Rectal smooth muscle tissue (tissue), 1 donor: ENCODE measurements around the gene GLIS1.

Source experiments
- H3K27ac ChIP-seq: one replicate; pipeline ENCODE4 v1.7.0; 2013; ENCODE audit warnings: low read depth, low read length, inconsistent platforms
- H3K27me3 ChIP-seq: one replicate; pipeline ENCODE4 v1.7.0; 2013; ENCODE audit warnings: low read length; ENCODE audit not compliant: control insufficient read depth, insufficient read depth
- H3K36me3 ChIP-seq: one replicate; pipeline ENCODE4 v1.7.0; 2013; ENCODE audit warnings: low read length; ENCODE audit not compliant: control insufficient read depth, insufficient read depth
- H3K4me1 ChIP-seq: one replicate; pipeline ENCODE4 v1.7.0; 2013; ENCODE audit warnings: low read length; ENCODE audit not compliant: control insufficient read depth, insufficient read depth
- H3K4me3 ChIP-seq: one replicate; pipeline ENCODE4 v1.7.0; 2013; ENCODE audit warnings: low read length
- H3K9ac ChIP-seq: one replicate; pipeline ENCODE4 v1.7.0; 2013; ENCODE audit warnings: low read length

GLIS1 gene

GRCh38 chr1:53542551-53542950, 196.4 kb downstream of the GLIS1 start:
- no peak overlapping the region for H3K27ac ChIP-seq

GRCh38 chr1:53541761-53542550, 197.0 kb downstream of the GLIS1 start:
- H3K27me3 ChIP-seq: no peaks in the 10 kb centered on the region
- H3K9ac ChIP-seq: no peak overlapping the region
- H3K4me1 ChIP-seq: peaks cover 11% of the 10 kb centered on the region
- H3K27ac ChIP-seq: no peak overlapping the region
- no peak overlapping the region for H3K4me3 ChIP-seq
- H3K36me3 ChIP-seq: no peaks in the 10 kb centered on the region

More at GRCh38 chr1:53542551-53542950, 196.4 kb downstream of the GLIS1 start:
- Histone ChIP-seq H3K4me3 (no peak overlapping the region), H3K9ac (no peak overlapping the region), H3K27me3 (no peaks in the 10 kb centered on the region), H3K36me3 (no peaks in the 10 kb centered on the region), H3K4me1 (peaks cover 11% of the 10 kb centered on the region)

DNA sequence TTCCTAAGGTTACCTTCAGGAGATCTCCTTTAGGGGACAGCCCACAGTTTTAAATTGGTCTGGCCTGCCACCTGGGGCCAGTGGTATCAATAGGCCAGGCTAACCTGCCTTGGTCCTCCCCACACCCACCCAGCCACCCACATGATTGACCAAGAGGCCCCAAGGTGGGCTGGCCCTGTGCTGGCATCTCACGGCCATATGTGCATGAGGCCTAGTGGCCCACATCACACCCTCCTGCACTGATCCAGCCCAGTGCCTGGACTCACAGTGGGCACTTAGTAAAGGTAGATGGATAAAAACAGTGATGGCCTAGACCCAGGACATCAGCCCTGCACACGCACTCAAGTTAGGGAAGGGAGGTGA, 197.7 kb downstream of the GLIS1 start:
- H3K27me3 ChIP-seq: no peaks in the 10 kb centered on the region
- H3K27ac ChIP-seq: no peak overlapping the region
- no peak overlapping the region for H3K9ac ChIP-seq
- H3K4me3 ChIP-seq: no peak overlapping the region
- H3K4me1 ChIP-seq: peaks cover 11% of the 10 kb centered on the region
- no peaks in the 10 kb centered on the region for H3K36me3 ChIP-seq

DNA sequence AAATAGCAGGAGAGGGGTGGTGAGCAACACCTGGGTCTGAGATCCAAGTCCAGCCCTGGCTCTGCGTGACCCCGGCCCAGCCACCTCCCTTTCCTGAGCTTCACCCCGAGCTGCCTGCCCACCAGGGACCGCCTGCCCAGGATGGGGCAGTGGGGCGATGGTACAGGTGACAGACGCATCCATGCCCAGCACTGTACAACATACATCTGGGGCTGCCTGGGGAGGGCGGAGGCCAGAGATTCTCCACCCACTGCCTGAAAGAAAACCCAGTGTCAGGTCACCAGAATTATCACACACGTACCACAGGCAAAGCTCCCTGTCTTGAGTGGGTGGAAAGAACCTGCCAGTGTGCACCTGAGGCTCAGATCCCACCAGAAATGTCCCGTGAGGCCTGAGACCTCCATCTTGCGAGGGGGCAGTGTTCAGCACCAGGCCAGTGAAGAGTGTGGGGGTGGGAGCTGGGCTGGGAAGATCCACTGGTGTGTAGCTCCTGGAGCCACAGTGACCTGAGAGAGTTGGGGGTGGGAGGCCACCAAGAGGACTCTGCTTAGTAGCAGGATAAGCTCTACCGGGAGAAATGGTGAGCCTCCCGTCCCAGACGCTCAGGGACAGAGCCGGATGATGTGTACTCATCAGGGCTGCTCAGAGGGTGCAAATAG, 198.2 kb downstream of the GLIS1 start:
- no peak overlapping the region for H3K27ac ChIP-seq
- no peaks in the 10 kb centered on the region for H3K36me3 ChIP-seq
- peaks cover 11% of the 10 kb centered on the region for H3K4me1 ChIP-seq

GRCh38 chr1:53539711-53540603, 199.0 kb downstream of the GLIS1 start:
- Histone ChIP-seq H3K36me3 (no peaks in the 10 kb centered on the region), H3K4me3 (no peak overlapping the region), H3K9ac (no peak overlapping the region), H3K4me1 (peaks cover 11% of the 10 kb centered on the region), H3K27ac (no peak overlapping the region), H3K27me3 (no peaks in the 10 kb centered on the region)

More for the DNA sequence above, 198.2 kb downstream of the GLIS1 start:
- no peaks in the 10 kb centered on the region for H3K27me3 ChIP-seq
- no peak overlapping the region for H3K9ac ChIP-seq
- H3K4me3 ChIP-seq: no peak overlapping the region

- Histone ChIP-seq H3K27ac (no peak overlapping the region), H3K27me3 (no peaks in the 10 kb centered on the region), H3K9ac (no peak overlapping the region), H3K4me3 (no peak overlapping the region), H3K4me1 (peaks cover 11% of the 10 kb centered on the region), H3K36me3 (no peaks in the 10 kb centered on the region)
These were observed 199.7 kb downstream of the GLIS1 start for GRCh38 chr1:53539226-53539625.

DNA sequence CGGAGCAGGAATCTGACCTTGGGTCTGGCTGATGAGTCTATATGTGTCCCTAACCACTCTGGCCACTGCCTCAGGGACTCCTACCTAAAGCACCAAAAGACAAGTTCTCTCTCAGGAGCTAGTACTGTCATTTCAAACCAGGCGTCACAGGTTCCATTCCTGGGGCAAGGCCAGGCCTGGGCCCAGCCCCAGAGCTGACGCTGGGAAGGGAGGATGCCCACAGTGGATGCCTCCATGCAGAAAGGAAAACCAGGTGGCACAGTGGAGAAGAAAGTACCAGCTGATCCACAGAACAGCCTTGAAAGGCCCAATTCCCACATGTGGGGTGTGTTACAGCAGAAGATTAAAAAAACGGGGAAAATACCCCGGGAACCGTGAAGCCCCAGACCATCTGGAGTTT, 202.4 kb downstream of the GLIS1 start:
- no peak overlapping the region for H3K27ac ChIP-seq
- H3K9ac ChIP-seq: no peak overlapping the region

GRCh38 chr1:53535846-53536245, 203.1 kb downstream of the GLIS1 start:
- Histone ChIP-seq H3K36me3 (no peaks in the 10 kb centered on the region), H3K4me1 (no peaks in the 10 kb centered on the region), H3K4me3 (no peak overlapping the region), H3K27ac (no peak overlapping the region), H3K27me3 (no peaks in the 10 kb centered on the region), H3K9ac (no peak overlapping the region)

More for the DNA sequence above, 202.4 kb downstream of the GLIS1 start:
- Histone ChIP-seq H3K36me3 (no peaks in the 10 kb centered on the region), H3K4me1 (peaks cover 2% of the 10 kb centered on the region), H3K4me3 (no peak overlapping the region), H3K27me3 (no peaks in the 10 kb centered on the region)

- no peaks in the 10 kb centered on the region for H3K27me3 ChIP-seq
These were observed 203.7 kb downstream of the GLIS1 start for GRCh38 chr1:53535226-53535625.

DNA sequence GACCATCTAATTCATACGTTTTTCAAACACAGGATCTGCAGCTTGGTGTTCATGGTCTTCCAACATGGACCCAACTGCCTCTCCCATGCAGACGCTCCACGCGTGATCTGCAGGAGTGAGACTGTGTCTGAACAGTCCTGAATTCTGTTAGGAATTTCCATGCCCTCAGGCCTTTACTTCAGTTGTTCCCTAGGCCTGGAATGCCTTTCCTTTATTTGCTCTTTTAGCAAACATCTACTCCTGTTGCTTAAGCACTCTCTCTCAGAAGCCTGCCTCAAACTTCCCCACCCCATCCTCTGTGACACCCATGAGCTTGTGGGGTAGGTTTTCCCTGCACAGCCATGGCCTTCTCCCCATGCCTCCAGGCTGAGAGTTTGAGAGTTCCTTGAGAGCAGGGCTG, 206.1 kb downstream of the GLIS1 start:
- Histone ChIP-seq H3K27me3 (no peaks in the 10 kb centered on the region), H3K9ac (no peak overlapping the region), H3K4me1 (no peaks in the 10 kb centered on the region), H3K36me3 (no peaks in the 10 kb centered on the region), H3K4me3 (no peak overlapping the region), H3K27ac (no peak overlapping the region)

More at GRCh38 chr1:53535226-53535625, 203.7 kb downstream of the GLIS1 start:
- Histone ChIP-seq H3K36me3 (no peaks in the 10 kb centered on the region), H3K4me3 (no peak overlapping the region), H3K9ac (no peak overlapping the region), H3K27ac (no peak overlapping the region), H3K4me1 (no peaks in the 10 kb centered on the region)

DNA sequence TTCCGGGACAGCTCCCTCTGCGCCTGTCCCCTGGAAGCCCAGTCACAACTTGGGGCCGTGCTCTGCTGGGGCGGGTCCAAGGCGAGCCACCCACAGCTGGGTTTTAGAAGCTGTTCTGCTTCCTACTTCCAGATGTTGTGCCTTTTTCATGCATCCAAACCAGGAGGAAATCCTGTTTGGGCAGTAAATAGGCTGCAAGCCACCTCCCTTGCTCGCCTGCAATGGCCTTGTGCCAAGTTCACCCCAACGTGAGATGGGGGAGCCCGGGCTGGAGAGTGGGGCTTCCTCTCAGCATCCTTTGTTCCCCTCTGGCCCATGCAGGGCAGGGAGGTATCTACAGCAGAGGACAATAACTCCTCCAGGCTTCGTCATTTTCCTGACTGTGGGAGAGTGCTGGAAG, 206.6 kb downstream of the GLIS1 start:
- no peak overlapping the region for H3K4me3 ChIP-seq
- H3K27me3 ChIP-seq: no peaks in the 10 kb centered on the region
- H3K27ac ChIP-seq: no peak overlapping the region
- no peaks in the 10 kb centered on the region for H3K4me1 ChIP-seq
- no peak overlapping the region for H3K9ac ChIP-seq
- no peaks in the 10 kb centered on the region for H3K36me3 ChIP-seq

- no peak overlapping the region for H3K4me3 ChIP-seq
- H3K4me1 ChIP-seq: peaks cover 6% of the 10 kb centered on the region
- H3K27me3 ChIP-seq: no peaks in the 10 kb centered on the region
- no peak overlapping the region for H3K9ac ChIP-seq
- no peak overlapping the region for H3K27ac ChIP-seq
- H3K36me3 ChIP-seq: no peaks in the 10 kb centered on the region
These were observed 208.4 kb downstream of the GLIS1 start for GRCh38 chr1:53530550-53530949.
